Measurements from ENCODE around the gene CYP4V2. TPM values are rescaled to one million over a fixed set of nuclear protein-coding genes. Genes with fewer than 3 reads are reported as not detected.
A peak's percentile ranks its signal among the peaks of the same experiment; 100 is the strongest.

The CYP4V2 gene
- total RNA-seq, 1 donor from 2014 or later: 6.2 TPM

GRCh38 chr4:186148336-186148975 lies 42.9 kb upstream of the CYP4V2 start:
- no peaks in the 10 kb centered on the region for H3K9me3 Mint-ChIP-seq (ENCODE audit: low read depth)
- no peak for DNase-seq (ENCODE audit: low spot score, unreplicated experiment)
- no peak overlapping the region for H3K27ac Mint-ChIP-seq

GRCh38 chr4:186149872-186150271 lies 41.5 kb upstream of the CYP4V2 start:
- DNase-seq (ENCODE audit: low spot score, unreplicated experiment): no peak
- Mint-ChIP-seq H3K36me3 (ENCODE audit: insufficient read depth) (peaks cover 9% of the 10 kb centered on the region), H3K27me3 (peaks cover 18% of the 10 kb centered on the region), H3K9me3 (ENCODE audit: low read depth) (no peaks in the 10 kb centered on the region), H3K4me1 (ENCODE audit: low read depth) (peaks cover 12% of the 10 kb centered on the region), H3K27ac (no peak overlapping the region), H3K4me3 (ENCODE audit: low read depth) (no peak overlapping the region)
- peak; percentile 67 for TF ChIP-seq CTCF (IDR thresholded peaks at IDR 0.05; ENCODE audit: unreplicated experiment)

More at GRCh38 chr4:186148336-186148975, 42.9 kb upstream of the CYP4V2 start:
- no peak for TF ChIP-seq CTCF (IDR thresholded peaks at IDR 0.05; ENCODE audit: unreplicated experiment)
- H3K4me1 Mint-ChIP-seq (ENCODE audit: low read depth): peaks cover 16% of the 10 kb centered on the region
- H3K36me3 Mint-ChIP-seq (ENCODE audit: insufficient read depth): peaks cover 4% of the 10 kb centered on the region
- H3K27me3 Mint-ChIP-seq: peaks cover 25% of the 10 kb centered on the region
- peak overlapping the region; percentile 19 for H3K4me3 Mint-ChIP-seq (ENCODE audit: low read depth)

DNA sequence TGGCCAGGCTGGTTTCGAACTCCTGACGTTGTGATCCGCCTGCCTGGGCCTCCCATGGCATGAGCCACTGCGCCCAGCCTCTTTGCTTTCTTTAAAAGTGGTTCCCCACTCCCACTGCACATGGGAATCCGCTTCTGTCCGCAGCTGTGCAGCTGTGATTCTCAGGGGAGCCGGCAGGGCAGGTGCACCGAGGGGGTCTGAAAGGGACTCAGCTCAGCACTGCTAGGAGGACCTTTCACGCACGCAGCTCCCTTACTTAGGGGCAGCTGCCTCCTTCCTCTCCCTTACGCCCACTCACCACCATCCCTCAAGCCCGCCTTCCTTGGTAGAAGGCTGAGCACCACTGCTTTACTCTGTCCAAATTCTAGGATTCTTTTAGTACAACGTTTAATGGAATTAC lies 40.4 kb upstream of the CYP4V2 start:
- peaks cover 10% of the 10 kb centered on the region for H3K4me1 Mint-ChIP-seq (ENCODE audit: low read depth)
- H3K36me3 Mint-ChIP-seq (ENCODE audit: insufficient read depth): peaks cover 16% of the 10 kb centered on the region
- H3K4me3 Mint-ChIP-seq (ENCODE audit: low read depth): no peak overlapping the region
- TF ChIP-seq CTCF (IDR thresholded peaks at IDR 0.05; ENCODE audit: unreplicated experiment): no peak
- H3K9me3 Mint-ChIP-seq (ENCODE audit: low read depth): no peaks in the 10 kb centered on the region
- DNase-seq (ENCODE audit: low spot score, unreplicated experiment): no peak
- no peak overlapping the region for H3K27ac Mint-ChIP-seq
- H3K27me3 Mint-ChIP-seq: peaks cover 14% of the 10 kb centered on the region

DNA sequence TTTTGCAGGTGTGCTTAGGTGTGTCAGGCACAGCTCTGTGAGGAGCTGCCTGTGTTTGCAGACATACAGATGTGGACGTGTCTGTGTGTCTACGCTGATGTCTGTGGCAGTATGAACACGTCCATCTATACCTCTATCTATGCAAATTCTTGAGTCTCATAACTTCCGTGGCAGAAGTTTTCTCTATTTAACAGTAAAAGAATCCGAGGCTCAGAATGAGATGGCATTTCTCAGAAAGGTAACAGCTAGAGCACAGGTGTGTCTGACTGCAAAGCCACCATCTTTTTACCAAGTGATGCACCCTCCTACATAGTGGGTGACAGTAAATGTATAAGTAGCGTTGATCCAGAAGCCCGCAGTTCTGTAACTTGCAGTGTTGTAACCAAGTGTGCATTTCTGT lies 39.9 kb upstream of the CYP4V2 start:
- peaks cover 8% of the 10 kb centered on the region for H3K27me3 Mint-ChIP-seq
- no peak overlapping the region for H3K4me3 Mint-ChIP-seq (ENCODE audit: low read depth)
- no peak for TF ChIP-seq CTCF (IDR thresholded peaks at IDR 0.05; ENCODE audit: unreplicated experiment)
- no peaks in the 10 kb centered on the region for H3K9me3 Mint-ChIP-seq (ENCODE audit: low read depth)
- peaks cover 16% of the 10 kb centered on the region for H3K36me3 Mint-ChIP-seq (ENCODE audit: insufficient read depth)
- no peak for DNase-seq (ENCODE audit: low spot score, unreplicated experiment)
- no peak overlapping the region for H3K27ac Mint-ChIP-seq
- peaks cover 10% of the 10 kb centered on the region for H3K4me1 Mint-ChIP-seq (ENCODE audit: low read depth)

DNA sequence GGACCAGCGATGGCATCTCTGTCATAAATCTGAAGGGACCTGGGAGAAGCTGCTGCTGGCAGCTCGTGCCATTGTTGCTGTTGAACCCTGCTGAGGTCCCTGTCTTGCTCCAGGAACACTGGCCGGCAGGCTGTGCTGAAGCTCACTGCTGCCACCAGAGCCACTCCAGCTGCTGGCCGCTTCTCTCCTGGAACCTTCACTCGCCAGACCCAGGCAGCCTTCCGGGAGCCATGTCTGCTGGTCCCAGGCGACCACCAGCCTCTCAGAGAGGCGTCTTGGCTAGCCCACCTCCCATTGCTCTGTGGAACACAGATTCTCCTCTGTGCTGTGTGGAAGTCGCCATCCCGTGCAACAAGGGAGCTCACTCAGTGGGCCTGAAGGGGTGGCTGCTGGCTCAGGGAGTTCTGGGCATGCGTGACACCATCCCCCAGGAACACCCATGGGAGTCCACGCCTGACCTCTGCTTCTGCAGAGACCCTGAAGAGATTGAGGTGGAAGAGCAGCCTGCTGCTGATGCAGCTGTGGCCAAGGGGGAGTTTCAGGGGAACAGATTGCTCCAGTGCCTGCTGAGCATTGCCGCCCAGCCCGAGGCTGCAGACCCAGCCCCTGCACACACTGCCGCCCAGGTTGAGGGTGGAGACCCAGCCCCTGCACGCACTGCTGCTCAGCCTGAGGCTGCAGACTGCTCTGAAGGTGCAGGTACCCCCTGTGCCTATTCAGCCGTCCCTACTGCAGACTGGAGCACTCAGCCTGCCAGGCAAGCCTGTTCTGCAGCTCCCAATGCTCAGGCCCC lies 33.1 kb upstream of the CYP4V2 start:
- peaks cover 3% of the 10 kb centered on the region for H3K4me1 Mint-ChIP-seq (ENCODE audit: low read depth)
- DNase-seq (ENCODE audit: low spot score, unreplicated experiment): no peak
- no peaks in the 10 kb centered on the region for H3K27me3 Mint-ChIP-seq
- H3K27ac Mint-ChIP-seq: no peak overlapping the region
- peaks cover 16% of the 10 kb centered on the region for H3K36me3 Mint-ChIP-seq (ENCODE audit: insufficient read depth)
- H3K9me3 Mint-ChIP-seq (ENCODE audit: low read depth): no peaks in the 10 kb centered on the region
- H3K4me3 Mint-ChIP-seq (ENCODE audit: low read depth): no peak overlapping the region
- no peak for TF ChIP-seq CTCF (IDR thresholded peaks at IDR 0.05; ENCODE audit: unreplicated experiment)
